GM21576 (cell line): ENCODE measurements around the gene STK24.

Experiments
- ATAC-seq: cut with Tn5 transposase; IDR thresholded peaks from one replicate; pipeline ENCODE4 v1.9.1; 2021; ENCODE audit warnings: mild to moderate bottlenecking, moderate library complexity; ENCODE audit not compliant: unreplicated experiment

Gene STK24

GRCh38 chr13:98440390-98441055 is 136.4 kb downstream of the STK24 start:
- ATAC-seq = no peak

DNA sequence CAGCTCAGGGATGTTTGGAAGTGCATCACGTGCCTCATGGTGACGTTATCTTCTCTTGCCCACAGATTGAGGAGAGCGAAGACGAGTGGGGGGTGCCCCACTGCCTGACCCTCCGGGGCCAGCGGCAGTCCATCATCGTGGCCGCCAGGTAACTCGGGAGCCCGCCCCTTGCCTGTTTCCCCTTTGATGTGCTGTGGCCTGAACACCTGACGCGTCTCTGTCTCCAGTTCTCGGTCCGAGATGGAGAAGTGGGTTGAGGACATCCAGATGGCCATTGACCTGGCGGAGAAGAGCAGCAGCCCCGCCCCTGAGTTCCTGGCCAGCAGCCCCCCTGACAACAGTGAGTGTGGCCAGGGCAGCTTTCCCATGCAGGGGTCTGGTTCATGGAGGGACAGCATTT is 137.0 kb downstream of the STK24 start:
- ATAC-seq = no peak

DNA sequence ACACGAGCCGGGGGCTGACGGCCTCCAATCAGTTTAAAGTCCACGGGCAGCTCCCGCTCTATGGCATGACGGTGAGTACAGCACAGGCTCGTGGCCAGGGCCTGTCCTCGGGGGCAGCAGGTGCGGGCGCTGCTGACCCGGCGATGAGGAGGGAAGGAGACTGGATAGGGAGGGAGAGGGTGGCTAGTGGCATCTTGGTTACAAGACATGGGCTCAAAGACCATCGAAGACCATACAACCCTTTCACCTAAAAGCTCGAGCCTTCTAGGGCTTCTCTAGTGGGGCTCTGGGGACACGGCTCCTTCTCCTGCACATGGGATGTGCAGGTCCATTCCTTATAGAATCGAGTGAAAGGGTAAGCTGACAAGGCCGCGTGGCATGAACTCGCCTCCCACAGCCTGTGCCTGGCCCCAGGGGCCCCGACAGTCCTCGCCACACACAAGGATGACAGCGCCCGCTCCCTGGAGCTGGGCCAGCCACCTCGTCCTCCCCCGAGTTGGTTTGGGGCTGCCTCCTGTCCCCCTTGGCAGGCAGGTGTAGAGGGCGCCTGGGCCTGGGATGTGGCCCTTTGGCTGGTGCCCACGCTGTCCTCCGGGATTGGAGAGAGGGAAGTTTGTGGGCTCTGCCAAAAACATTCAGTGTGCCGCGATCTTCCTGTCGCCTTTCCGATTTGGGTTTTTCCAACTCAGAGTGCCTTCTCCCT is 137.6 kb downstream of the STK24 start:
- ATAC-seq = no peak

DNA sequence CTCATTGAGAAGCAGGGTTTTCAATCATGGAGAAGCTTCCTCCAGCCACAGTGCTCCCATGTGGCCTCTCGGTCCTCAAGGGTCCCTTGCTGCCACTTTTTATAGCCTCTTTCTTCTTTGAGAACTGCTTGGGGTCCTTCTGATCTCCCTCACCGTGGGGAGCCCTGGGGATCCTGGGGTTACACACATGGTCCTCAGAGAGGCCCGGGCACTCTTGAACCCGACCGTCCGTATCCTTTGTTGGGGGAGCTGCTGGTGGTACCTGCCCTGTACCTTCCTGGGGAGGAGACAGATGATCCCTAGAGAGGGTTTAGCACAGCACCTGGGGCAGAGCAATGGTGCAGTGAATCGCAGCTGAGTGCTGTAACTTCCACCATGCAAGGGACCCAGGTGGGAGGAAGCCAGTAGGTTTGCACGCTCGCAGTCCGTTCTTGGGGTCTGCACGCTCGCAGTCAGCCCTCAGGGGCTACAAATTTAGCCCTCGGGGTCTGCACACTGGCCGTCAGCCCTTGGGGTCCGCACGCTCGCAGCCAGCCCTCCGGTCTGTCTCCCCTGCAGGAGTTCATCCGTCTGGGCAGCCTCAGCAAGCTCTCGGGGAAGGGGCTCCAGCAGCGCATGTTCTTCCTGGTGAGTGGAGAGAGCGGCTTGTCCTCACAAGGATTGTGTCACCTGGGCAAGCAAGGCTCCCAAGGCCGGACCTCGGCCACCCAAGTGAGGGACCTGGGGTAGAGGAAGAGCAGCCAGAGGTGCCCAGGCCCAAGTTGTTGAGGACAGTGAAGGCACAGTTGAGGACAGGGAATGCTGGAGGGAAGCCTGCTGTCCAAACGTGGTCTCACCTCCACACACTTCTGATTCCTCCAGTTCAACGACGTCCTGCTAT is 138.4 kb downstream of the STK24 start:
- no peak for ATAC-seq

DNA sequence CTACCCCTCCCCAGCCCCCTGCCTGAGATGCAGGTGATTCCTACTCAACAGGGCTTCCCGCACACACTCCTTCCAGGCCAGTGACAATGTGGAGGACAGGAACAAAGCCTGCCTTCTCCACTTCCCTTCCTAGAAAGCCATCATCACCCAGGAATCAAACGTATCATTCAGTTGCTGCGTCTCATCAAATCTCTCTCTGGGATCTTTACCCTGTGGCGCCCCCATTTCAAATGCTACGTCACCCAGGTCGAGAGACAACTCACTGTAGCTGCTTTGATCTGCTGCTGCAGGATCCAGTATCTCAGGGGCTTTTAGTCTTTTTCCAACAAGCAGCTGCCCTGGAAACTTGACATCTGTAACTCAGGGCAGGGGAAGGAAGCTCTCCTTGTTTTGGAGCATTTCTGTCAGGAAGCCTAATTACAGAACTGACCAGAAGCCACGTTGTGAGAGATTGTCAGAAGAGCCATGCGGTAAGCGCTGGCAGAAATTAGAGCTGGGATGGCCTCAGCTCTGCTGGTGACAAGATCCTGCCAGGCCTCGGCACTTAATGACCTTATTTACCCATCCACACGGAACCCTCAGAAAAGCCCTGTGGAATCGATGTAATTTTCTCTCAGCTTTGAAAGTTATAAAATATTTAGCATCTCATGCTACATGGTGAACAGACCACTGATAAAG is 140.5 kb downstream of the STK24 start:
- ATAC-seq = no peak

- no peak for ATAC-seq
These were observed 141.5 kb downstream of the STK24 start for GRCh38 chr13:98435376-98435775.

DNA sequence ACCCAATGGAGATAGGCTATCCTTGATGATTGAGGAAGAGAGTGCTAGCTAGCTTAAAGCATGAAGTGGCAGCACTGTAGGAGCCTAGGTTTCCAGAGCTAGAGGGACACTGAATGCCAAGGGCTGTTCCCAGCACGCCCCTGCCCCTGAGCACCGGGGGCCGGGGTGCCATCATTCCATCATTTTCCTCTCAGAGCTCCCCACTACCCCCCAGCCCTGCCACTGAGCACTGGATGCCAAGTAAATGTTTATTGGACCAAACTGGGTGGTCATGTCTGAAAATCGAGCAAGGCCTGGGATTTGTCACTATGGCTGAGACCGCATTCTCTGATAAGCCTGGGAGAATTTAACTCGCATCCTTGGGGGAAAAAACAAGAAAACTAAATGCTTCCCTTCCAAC is 142.8 kb downstream of the STK24 start:
- ATAC-seq = no peak

GRCh38 chr13:98433654-98434053 is 143.3 kb downstream of the STK24 start:
- no peak for ATAC-seq

GRCh38 chr13:98432638-98433037 is 144.3 kb downstream of the STK24 start:
- ATAC-seq = no peak

- no peak for ATAC-seq
These were observed 146.8 kb downstream of the STK24 start for GRCh38 chr13:98429977-98430736.

DNA sequence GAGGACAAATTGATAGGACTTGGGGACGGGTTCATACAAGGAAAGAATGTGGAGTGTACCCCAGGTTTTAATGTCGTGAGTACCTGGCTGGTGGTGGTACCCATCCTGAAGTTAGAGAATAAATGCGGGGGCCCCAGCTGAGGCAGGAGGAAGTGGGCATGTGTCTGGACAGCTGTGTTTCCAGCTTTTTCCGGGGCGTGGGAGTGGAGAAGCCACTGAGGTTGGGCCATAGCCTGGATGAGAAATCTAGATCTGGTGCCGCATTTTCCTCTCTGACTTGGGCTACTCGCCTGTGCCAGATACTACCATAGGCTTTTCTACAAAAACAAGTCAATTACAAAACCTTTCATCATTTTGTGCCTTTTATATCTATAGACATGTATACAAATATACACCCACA is 147.4 kb downstream of the STK24 start:
- ATAC-seq = no peak

DNA sequence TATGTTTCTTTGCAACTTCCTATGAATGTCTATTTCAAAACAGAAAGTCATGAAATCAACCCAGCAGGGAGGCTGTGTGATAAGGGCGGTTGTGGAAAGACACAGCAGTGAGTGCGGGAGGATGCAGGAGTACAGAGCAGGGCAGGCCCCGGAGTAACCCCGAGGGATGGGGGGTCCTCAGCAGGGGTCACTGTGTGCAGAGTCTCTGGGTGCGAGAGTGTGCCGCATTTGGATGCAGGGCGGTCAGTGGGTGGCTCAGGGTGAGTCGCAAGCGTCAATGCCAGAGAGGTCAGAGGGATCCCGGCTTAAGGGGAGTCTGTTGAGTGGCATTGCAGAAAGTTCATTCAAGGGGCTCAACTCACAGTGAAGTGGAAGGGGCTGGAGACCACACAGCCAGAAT is 147.8 kb downstream of the STK24 start:
- no peak for ATAC-seq

- ATAC-seq = no peak
These were observed 148.5 kb downstream of the STK24 start for GRCh38 chr13:98428256-98428966.

DNA sequence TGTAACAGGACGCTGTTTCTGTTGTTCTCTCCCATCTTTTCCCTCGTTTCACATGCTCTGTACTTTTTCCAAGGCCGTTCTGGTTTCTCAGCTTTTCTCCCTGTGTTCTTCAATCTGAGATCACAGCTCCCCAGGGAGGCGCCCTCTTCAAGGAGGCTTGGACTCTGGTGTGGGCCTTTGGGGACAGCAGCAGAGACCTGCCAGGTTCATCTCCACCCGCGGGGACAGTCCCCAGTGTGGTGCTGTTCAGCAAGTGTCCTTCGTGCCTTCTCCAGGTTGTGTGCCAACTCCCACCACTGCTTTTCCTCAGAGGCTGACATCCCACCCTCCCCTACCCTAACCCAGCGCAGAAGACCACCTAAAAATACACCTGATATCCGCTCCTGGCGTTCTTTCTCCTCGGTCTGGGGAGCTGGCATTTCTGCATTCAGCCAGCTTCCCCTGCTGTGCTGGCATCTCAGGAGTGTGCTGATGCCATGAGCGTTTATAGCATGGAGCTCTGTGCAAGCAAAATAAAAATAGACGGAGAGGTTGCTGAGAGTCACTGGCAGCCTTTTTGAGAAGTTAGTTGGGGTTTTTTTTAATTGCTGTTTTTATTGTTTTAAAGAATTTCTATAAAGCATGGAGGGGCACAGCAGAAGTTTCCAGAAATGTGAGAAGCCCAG is 149.4 kb downstream of the STK24 start:
- no peak for ATAC-seq

GRCh38 chr13:98423417-98423816 is 153.5 kb downstream of the STK24 start:
- no peak for ATAC-seq

DNA sequence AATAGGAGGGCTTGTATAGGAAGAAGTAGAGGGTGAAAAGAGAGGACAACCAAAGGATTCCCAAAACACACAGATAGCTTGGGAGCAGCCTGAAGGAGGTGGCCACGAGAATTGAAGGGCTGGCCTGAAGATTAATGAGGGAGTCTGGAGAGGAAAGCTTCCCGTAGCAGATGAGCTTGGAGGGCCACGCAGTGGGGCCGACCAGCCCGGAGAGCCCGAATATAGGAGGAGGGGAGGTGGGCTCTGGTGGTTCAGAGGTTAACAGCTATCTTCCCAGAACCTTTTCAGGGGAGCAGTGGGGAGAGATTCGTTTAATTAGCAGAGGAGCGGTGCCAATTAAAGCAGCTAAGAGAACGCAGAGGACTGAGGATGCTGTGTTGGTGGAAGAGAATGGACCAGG is 154.9 kb downstream of the STK24 start:
- ATAC-seq = no peak

DNA sequence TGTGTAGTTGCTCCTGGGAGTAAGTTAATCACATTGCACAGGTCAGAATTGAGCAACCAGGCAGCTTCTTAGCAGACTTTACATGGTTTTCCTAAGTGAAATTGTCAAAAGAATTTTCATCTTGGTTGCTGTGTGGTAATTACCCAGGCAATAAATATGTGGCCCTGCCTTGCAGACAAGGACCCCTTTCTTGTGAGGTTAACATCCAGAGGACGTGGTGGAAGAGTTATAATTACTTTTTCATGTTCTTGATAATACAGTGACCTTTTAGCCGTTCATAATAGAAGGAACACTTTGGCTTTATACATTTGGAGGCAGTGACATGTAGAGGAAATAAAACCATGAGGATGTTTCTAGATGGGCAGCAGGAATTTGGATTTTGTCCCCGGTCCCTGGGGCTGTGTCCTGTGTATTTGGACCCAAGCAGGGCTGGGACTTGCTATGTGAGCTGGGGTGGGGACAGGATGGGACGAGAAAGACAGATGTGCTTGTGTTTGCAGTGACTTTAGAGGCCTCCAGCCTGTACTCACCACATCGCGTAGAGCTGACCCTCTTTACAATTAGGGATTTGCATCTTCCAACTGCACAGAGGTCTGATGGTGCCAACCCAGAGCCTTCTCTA is 156.2 kb downstream of the STK24 start:
- ATAC-seq = no peak

DNA sequence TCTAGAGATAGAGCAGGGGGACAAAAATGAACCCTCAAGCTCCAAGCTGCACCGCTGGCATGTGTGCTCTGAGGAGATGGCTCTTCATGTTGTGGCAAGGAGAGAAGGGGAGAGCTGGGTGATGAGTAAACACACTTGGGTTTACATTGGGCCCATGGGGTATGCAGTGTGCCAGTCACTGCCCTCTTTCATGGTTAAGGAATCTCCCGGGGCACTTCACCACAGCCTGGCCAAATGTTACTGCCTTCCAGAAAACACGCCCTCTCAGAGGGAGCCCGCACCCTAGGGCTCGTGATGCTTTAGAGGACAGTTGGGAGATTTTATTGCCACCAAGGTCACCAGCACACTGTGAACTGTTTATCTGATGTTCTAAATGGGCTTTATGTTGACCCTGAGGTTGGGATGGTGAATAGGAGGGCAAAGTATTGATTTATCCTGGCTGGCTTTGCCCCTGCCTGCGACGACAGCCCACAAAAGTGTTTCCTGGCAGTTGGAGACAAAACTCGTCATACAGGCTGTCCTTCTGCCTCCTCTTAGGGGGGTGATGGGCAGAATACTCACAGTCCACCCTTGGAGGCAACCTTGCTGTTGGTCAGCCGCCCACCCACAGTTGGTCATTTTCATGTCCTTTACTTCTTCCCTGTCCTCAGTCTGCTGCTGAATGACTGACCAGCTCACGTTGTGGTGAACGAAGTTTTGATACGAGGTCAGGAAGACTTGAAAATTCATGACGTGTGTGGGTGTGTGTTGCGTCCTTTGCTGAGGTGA is 156.9 kb downstream of the STK24 start:
- no peak for ATAC-seq
